Measurements from ENCODE around the gene LAMA5. TPM values are rescaled to one million over a fixed set of nuclear protein-coding genes. Genes with fewer than 3 reads are reported as not detected.

LAMA5 gene
- total RNA-seq, 4 donors from 2014 or later = 164 to 427 (median 196) TPM

GRCh38 chr20:62262064-62262463 is 105.0 kb downstream of the LAMA5 start:
- TF ChIP-seq POLR2A (IDR thresholded peaks at IDR 0.05) (no peak), CTCF (IDR thresholded peaks at IDR 0.05) (no peak)
- WGBS, 2 donors = 92 to 96% methylated on average over 10 of the region's 10 CpGs
- H3K4me3 ChIP-seq (ENCODE audit: low read depth, poor library complexity, severe bottlenecking) = no peak overlapping the region
- no peak for DNase-seq (ENCODE audit: low spot score in 2 of 2)
- intact Hi-C loops (cut with DNase I; ENCODE audit: low total_unique reads) = no loop called here

- 93 to 94% methylated on average over 8 of the region's 8 CpGs for WGBS, 2 donors
- TF ChIP-seq CTCF (IDR thresholded peaks at IDR 0.05) (no peak), POLR2A (IDR thresholded peaks at IDR 0.05) (no peak)
- intact Hi-C loops (cut with DNase I; ENCODE audit: low total_unique reads) = no loop called here
- no peak overlapping the region for H3K4me3 ChIP-seq (ENCODE audit: low read depth, poor library complexity, severe bottlenecking)
- DNase-seq (ENCODE audit: low spot score in 2 of 2) = no peak
Measured at GRCh38 chr20:62259294-62259565, 107.9 kb downstream of the LAMA5 start.

Small RNAs within 50 kb of the gene (microRNA-seq; reads per million reads assigned to microRNA genes)
- 0 to 0.68 reads per million in 2 donors for gene MIR4758 (ENCODE audit: borderline number of aligned reads in 1 of 2, borderline replicate concordance in 2 of 2)

Other genes with a start within 250 kb of the LAMA5 start
- 10 to 100 TPM; 44.9 to 60.3 (median 49.9) TPM for gene LSM14B, start 244.8 kb downstream of the LAMA5 start, total RNA-seq
- 100 to 1,000 TPM; 200 to 240 (median 225) TPM for gene PSMA7, start 223.9 kb downstream of the LAMA5 start, total RNA-seq
- gene SS18L1, start 223.5 kb downstream of the LAMA5 start, total RNA-seq = 10 to 100 TPM; 23.3 to 51.7 (median 25.8) TPM
- gene MTG2, start 184.3 kb downstream of the LAMA5 start, total RNA-seq = 10 to 100 TPM; 21.4 to 42.0 (median 29.1) TPM
- gene HRH3, start 147.0 kb downstream of the LAMA5 start, total RNA-seq = not detected
- 100 to 1,000 TPM in 1 of 4 donors, 10 to 100 TPM in 3; 69.7 to 135 (median 86.0) TPM for gene OSBPL2, start 128.8 kb downstream of the LAMA5 start, total RNA-seq
- gene ADRM1, start 64.3 kb downstream of the LAMA5 start, total RNA-seq = 100 to 1,000 TPM; 143 to 198 (median 167) TPM
- 1,000 to 10,000 TPM; 1,664 to 5,734 (median 2,155) TPM for gene RPS21, start 19.8 kb upstream of the LAMA5 start, total RNA-seq
- gene CABLES2, start 40.0 kb upstream of the LAMA5 start, total RNA-seq = 1 to 10 TPM; 2.8 to 5.3 (median 3.7) TPM
- 1 to 10 TPM; 4.3 to 8.5 (median 6.3) TPM for gene RBBP8NL, start 60.2 kb upstream of the LAMA5 start, total RNA-seq
- 1 to 10 TPM in 3 of 4 donors, not detected in 1; 1.1 to 2.4 (median 1.6) TPM for gene GATA5, start 108.7 kb upstream of the LAMA5 start, total RNA-seq

Data from lower leg skin (tissue), 4 donors.